Anterior cingulate cortex (tissue), 58 donors: Measurements from ENCODE around the gene CACFD1.

Source experiments
- DNase-seq, 58 donors: peaks; one replicate each; lab custom pipeline; 2025; lab: John Stamatoyannopoulos, UW

The CACFD1 gene

GRCh38 chr9:133459476-133460404 is at the start of gene CACFD1:
Gene CACFD1, plus strand, starts transcription at chr9:133459978. Its CDS starts 89 bp downstream, at chr9:133460067.
- DNase-seq = peak; percentile 63 to 99 (median 96)

GRCh38 chr9:133415170-133415569 is 44.6 kb upstream of the CACFD1 start:
- no peak for DNase-seq

- peak; percentile 49 to 94 (median 80) for DNase-seq
These were observed 42.0 kb upstream of the CACFD1 start, which contains the start of gene REXO4 for GRCh38 chr9:133417541-133418461. Gene REXO4, minus strand, starts transcription at chr9:133418010. Its CDS starts 166 bp downstream, at chr9:133417844.

- no peak for DNase-seq
These were observed 40.8 kb upstream of the CACFD1 start for GRCh38 chr9:133419005-133419404.

GRCh38 chr9:133420392-133420827 is 39.4 kb upstream of the CACFD1 start:
- DNase-seq = no peak

- DNase-seq = peak in 5 of 58 donors; percentile 7 to 34 (median 19)
These were observed 37.9 kb upstream of the CACFD1 start, which contains the start of gene ADAMTS13 for GRCh38 chr9:133421615-133422542. Gene ADAMTS13, plus strand, starts transcription at chr9:133422367. Its CDS starts 77 bp downstream, at chr9:133422444.

GRCh38 chr9:133423216-133423615 is 36.6 kb upstream of the CACFD1 start:
- DNase-seq = no peak

- no peak for DNase-seq
These were observed 35.6 kb upstream of the CACFD1 start for GRCh38 chr9:133424187-133424586.

GRCh38 chr9:133425049-133425632 is 34.6 kb upstream of the CACFD1 start:
- no peak for DNase-seq

GRCh38 chr9:133426011-133426410 is 33.8 kb upstream of the CACFD1 start:
- DNase-seq = no peak

- DNase-seq = no peak
These were observed 32.0 kb upstream of the CACFD1 start for GRCh38 chr9:133427658-133428348.

GRCh38 chr9:133428617-133429101 is 31.1 kb upstream of the CACFD1 start:
- DNase-seq = no peak

- no peak for DNase-seq
These were observed 30.6 kb upstream of the CACFD1 start for GRCh38 chr9:133429214-133429613.

GRCh38 chr9:133429641-133430161 is 30.1 kb upstream of the CACFD1 start:
- DNase-seq = no peak

GRCh38 chr9:133430244-133430643 is 29.5 kb upstream of the CACFD1 start:
- DNase-seq = no peak

GRCh38 chr9:133433351-133433843 is 26.4 kb upstream of the CACFD1 start:
- DNase-seq = no peak

- DNase-seq = no peak
These were observed 23.1 kb upstream of the CACFD1 start for GRCh38 chr9:133436681-133437080.
